Karpas-422 (cell line): ENCODE results near the gene CD200R1L. TPM values are rescaled to one million over a fixed set of nuclear protein-coding genes. Genes with fewer than 3 reads are reported as not detected.

Experiments used
- DNase-seq: peaks from one replicate; pipeline ENCODE4 v3.0.0-alpha.2; 2015
- H2AFZ ChIP-seq: fragments of 200-600 bp; sonication (generic); 2 replicates; pipeline ENCODE4 v1.6.1; 2014; ENCODE audit warnings: antibody characterized with exemption, low read length, mixed read lengths
- H3K27ac ChIP-seq: fragments of 200-600 bp; sonication (generic); 2 replicates; pipeline ENCODE4 v1.5.1; 2014; ENCODE audit warnings: mild to moderate bottlenecking, low read length, moderate library complexity
- H3K27me3 ChIP-seq: fragments of 200-600 bp; sonication (generic); 2 replicates; pipeline ENCODE4 v1.6.1; 2014; ENCODE audit warnings: low read length, mixed read lengths
- H3K36me3 ChIP-seq: fragments of 200-600 bp; sonication (generic); 2 replicates; pipeline ENCODE4 v1.6.1; 2014; ENCODE audit warnings: low read length, mixed read lengths; ENCODE audit not compliant: insufficient read depth
- H3K4me1 ChIP-seq: fragments of 200-600 bp; sonication (generic); 2 replicates; pipeline ENCODE4 v1.6.1; 2014; ENCODE audit warnings: mild to moderate bottlenecking, low read length, mixed read lengths
- H3K4me2 ChIP-seq: fragments of 200-600 bp; sonication (generic); 2 replicates; pipeline ENCODE4 v1.6.1; 2014; ENCODE audit warnings: low read length, low read depth, mild to moderate bottlenecking; ENCODE audit not compliant: poor library complexity, severe bottlenecking
- H3K4me3 ChIP-seq: fragments of 200-600 bp; sonication (generic); 2 replicates; pipeline ENCODE4 v1.5.1; 2014; ENCODE audit warnings: mild to moderate bottlenecking, antibody characterized with exemption, low read length, mixed read lengths
- H3K79me2 ChIP-seq: fragments of 200-600 bp; sonication (generic); 2 replicates; pipeline ENCODE4 v1.6.1; 2014; ENCODE audit warnings: mild to moderate bottlenecking, low read length, mixed read lengths
- H3K9ac ChIP-seq: fragments of 200-600 bp; sonication (generic); 2 replicates; pipeline ENCODE4 v1.6.0; 2014; ENCODE audit warnings: low read length
- H3K9me2 ChIP-seq: fragments of 200-600 bp; sonication (generic), shearing (Covaris generic); replicated peaks from 2 replicates; pipeline ENCODE4 v1.6.0; 2014; ENCODE audit warnings: mild to moderate bottlenecking, low read length, moderate library complexity; ENCODE audit not compliant: insufficient read depth
- H3K9me3 ChIP-seq: fragments of 300-700, 200-600 bp; sonication (generic); 2 replicates; pipeline ENCODE4 v1.6.1; 2014; ENCODE audit warnings: low read length, mixed read lengths
- H4K20me1 ChIP-seq: fragments of 200-600 bp; sonication (generic); 2 replicates; pipeline ENCODE4 v1.6.1; 2014; ENCODE audit warnings: mild to moderate bottlenecking, antibody characterized with exemption, low read length, low read depth; ENCODE audit not compliant: insufficient read depth
- total RNA-seq: library from RNA; depleted of rRNA; stranded (reverse); fragments of >200 nt; shearing (Covaris generic); gene quantifications from 2 replicates; pipeline ENCODE4 v1.2.3, GENCODE V29; 2014; ENCODE audit warnings: low replicate concordance

Gene CD200R1L
- total RNA-seq, 1 experiment from 2014 or later: not detected

- Histone ChIP-seq H3K79me2 (no peaks in the 10 kb centered on the region), H3K4me1 (no peaks in the 10 kb centered on the region), H2AFZ (no peak overlapping the region), H3K9me2 (no peaks in the 10 kb centered on the region), H3K27me3 (no peaks in the 10 kb centered on the region), H3K36me3 (no peaks in the 10 kb centered on the region), H3K9ac (no peak overlapping the region), H3K4me3 (no peak overlapping the region), H3K4me2 (no peak overlapping the region), H4K20me1 (no peaks in the 10 kb centered on the region), H3K9me3 (no peaks in the 10 kb centered on the region), H3K27ac (no peak overlapping the region)
- no peak for DNase-seq
These were observed 53.2 kb downstream of the CD200R1L start for GRCh38 chr3:112793326-112794081.

- Histone ChIP-seq H3K36me3 (no peaks in the 10 kb centered on the region), H3K79me2 (no peaks in the 10 kb centered on the region), H3K4me2 (no peak overlapping the region), H3K27ac (no peak overlapping the region), H4K20me1 (no peaks in the 10 kb centered on the region), H3K4me1 (no peaks in the 10 kb centered on the region), H3K9me3 (no peaks in the 10 kb centered on the region), H3K4me3 (no peak overlapping the region), H3K27me3 (no peaks in the 10 kb centered on the region), H3K9ac (no peak overlapping the region), H3K9me2 (no peaks in the 10 kb centered on the region), H2AFZ (no peak overlapping the region)
- no peak for DNase-seq
These were observed 54.9 kb downstream of the CD200R1L start for GRCh38 chr3:112791736-112792135.

GRCh38 chr3:112789787-112790186, 56.9 kb downstream of the CD200R1L start:
- Histone ChIP-seq H3K27ac (no peak overlapping the region), H3K79me2 (no peaks in the 10 kb centered on the region), H3K4me1 (no peaks in the 10 kb centered on the region), H3K4me3 (no peak overlapping the region), H3K9me2 (no peaks in the 10 kb centered on the region), H3K27me3 (no peaks in the 10 kb centered on the region), H3K4me2 (no peak overlapping the region), H3K9ac (no peak overlapping the region), H3K36me3 (no peaks in the 10 kb centered on the region), H2AFZ (no peak overlapping the region), H4K20me1 (no peaks in the 10 kb centered on the region), H3K9me3 (no peaks in the 10 kb centered on the region)
- DNase-seq: no peak

- DNase-seq: no peak
- H3K4me2 ChIP-seq: no peak overlapping the region
- H3K4me3 ChIP-seq: no peak overlapping the region
- H3K4me1 ChIP-seq: no peaks in the 10 kb centered on the region
- no peaks in the 10 kb centered on the region for H3K36me3 ChIP-seq
- no peak overlapping the region for H3K27ac ChIP-seq
- no peaks in the 10 kb centered on the region for H3K27me3 ChIP-seq
- H3K9ac ChIP-seq: no peak overlapping the region
- H4K20me1 ChIP-seq: no peaks in the 10 kb centered on the region
- H3K79me2 ChIP-seq: no peaks in the 10 kb centered on the region
- no peak overlapping the region for H2AFZ ChIP-seq
- no peaks in the 10 kb centered on the region for H3K9me3 ChIP-seq
- H3K9me2 ChIP-seq: no peaks in the 10 kb centered on the region
These were observed 59.6 kb downstream of the CD200R1L start for GRCh38 chr3:112786881-112787579.

- Histone ChIP-seq H4K20me1 (no peaks in the 10 kb centered on the region), H3K27me3 (no peaks in the 10 kb centered on the region), H3K4me2 (no peak overlapping the region), H3K4me3 (no peak overlapping the region), H3K9me2 (no peaks in the 10 kb centered on the region), H3K9ac (no peak overlapping the region), H3K9me3 (no peaks in the 10 kb centered on the region), H3K27ac (no peak overlapping the region), H3K4me1 (no peaks in the 10 kb centered on the region), H3K79me2 (no peaks in the 10 kb centered on the region), H3K36me3 (no peaks in the 10 kb centered on the region), H2AFZ (no peak overlapping the region)
- no peak for DNase-seq
These were observed 60.6 kb downstream of the CD200R1L start for GRCh38 chr3:112786002-112786590.

DNA sequence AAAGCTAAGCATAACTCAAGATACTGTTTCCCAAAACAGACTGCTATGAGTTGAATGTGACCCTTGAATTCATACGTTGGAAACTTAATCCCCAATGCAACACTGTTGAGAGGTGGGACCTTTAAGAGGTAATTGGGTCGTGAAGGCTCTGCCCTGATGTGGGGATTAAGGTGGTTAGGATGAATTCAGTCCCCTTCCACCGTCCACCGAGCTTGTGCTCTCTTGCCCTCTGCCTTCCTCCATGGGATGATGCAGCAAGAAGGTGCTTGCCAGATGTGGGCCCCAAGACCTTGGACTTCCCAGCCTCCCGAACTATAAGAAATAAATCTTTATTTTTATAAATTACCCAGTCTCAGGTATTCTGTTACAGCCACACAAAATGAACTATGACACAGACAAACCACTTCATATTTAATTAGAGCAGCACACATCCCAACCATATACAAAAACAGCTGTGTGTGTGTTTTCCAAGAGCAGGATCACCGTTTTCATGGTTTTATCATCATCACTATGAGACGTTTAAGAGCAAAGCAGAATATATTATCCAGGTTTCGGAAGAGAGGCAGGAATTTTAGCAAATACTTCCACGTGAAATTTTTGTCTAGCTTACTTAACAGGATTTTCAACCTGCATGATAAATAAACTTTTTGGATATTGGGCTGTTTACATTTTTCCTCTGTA, 61.2 kb downstream of the CD200R1L start:
- Histone ChIP-seq H3K36me3 (no peaks in the 10 kb centered on the region), H4K20me1 (no peaks in the 10 kb centered on the region), H3K9me2 (no peaks in the 10 kb centered on the region), H3K79me2 (no peaks in the 10 kb centered on the region), H3K4me2 (no peak overlapping the region), H3K4me1 (no peaks in the 10 kb centered on the region), H3K9me3 (no peaks in the 10 kb centered on the region), H3K9ac (no peak overlapping the region), H2AFZ (no peak overlapping the region), H3K27ac (no peak overlapping the region), H3K27me3 (no peaks in the 10 kb centered on the region), H3K4me3 (no peak overlapping the region)
- DNase-seq: no peak

DNA sequence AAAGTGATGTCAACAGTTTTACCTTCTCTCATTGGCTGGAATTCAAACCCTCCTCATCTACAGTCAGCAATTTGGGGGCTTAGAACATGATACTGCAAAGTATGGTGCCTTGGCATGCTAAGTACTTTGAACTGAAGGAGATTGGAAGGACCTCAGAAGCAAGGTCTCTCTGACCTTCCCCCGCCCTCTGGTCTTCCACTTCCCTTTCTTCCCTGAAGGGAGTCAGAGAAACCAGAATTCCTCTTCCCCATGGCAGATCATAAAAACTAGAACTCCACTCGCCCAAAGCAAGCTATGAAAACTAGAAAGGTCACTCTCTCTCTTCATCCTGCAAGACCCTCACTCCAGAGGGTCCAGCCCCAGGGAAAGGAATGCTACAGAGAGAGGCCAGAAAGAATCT, 64.2 kb downstream of the CD200R1L start:
- no peaks in the 10 kb centered on the region for H3K27me3 ChIP-seq
- H3K36me3 ChIP-seq: no peaks in the 10 kb centered on the region
- DNase-seq: no peak
- H3K9me2 ChIP-seq: no peaks in the 10 kb centered on the region
- H3K4me2 ChIP-seq: no peak overlapping the region
- H3K79me2 ChIP-seq: no peaks in the 10 kb centered on the region
- H3K4me1 ChIP-seq: no peaks in the 10 kb centered on the region
- no peaks in the 10 kb centered on the region for H4K20me1 ChIP-seq
- H3K9me3 ChIP-seq: no peaks in the 10 kb centered on the region
- H3K4me3 ChIP-seq: no peak overlapping the region
- no peak overlapping the region for H3K9ac ChIP-seq
- no peak overlapping the region for H3K27ac ChIP-seq
- H2AFZ ChIP-seq: no peak overlapping the region

GRCh38 chr3:112781599-112781998, 65.1 kb downstream of the CD200R1L start:
- H3K27ac ChIP-seq: no peak overlapping the region
- H3K9me3 ChIP-seq: no peaks in the 10 kb centered on the region
- H3K79me2 ChIP-seq: no peaks in the 10 kb centered on the region
- no peaks in the 10 kb centered on the region for H3K9me2 ChIP-seq
- no peak overlapping the region for H3K9ac ChIP-seq
- no peak for DNase-seq
- no peak overlapping the region for H3K4me2 ChIP-seq
- H3K4me3 ChIP-seq: no peak overlapping the region
- H2AFZ ChIP-seq: no peak overlapping the region
- H3K27me3 ChIP-seq: no peaks in the 10 kb centered on the region
- H3K4me1 ChIP-seq: no peaks in the 10 kb centered on the region
- H4K20me1 ChIP-seq: no peaks in the 10 kb centered on the region
- H3K36me3 ChIP-seq: no peaks in the 10 kb centered on the region
